Activated CD4-positive, alpha-beta T cell treated with anti-CD3 and anti-CD28 coated beads for 4 hours (primary cell): ENCODE results near the gene SPNS3.

ENCODE experiments used
- DNase-seq, 2 donors: peaks; one replicate each; pipeline ENCODE4 v3.0.0-alpha.2; 2020

SPNS3 gene

GRCh38 chr17:4492721-4493561, 59.2 kb downstream of the SPNS3 start:
- DNase-seq: no peak

GRCh38 chr17:4497101-4497824, 63.5 kb downstream of the SPNS3 start:
- DNase-seq: no peak

GRCh38 chr17:4498461-4499397, 65.0 kb downstream of the SPNS3 start, which contains the start of gene SPNS2:
TSS of gene SPNS2 (plus strand) at chr17:4498881. CDS start at chr17:4499048, 167 bp downstream.
- DNase-seq: peak; percentile 51 to 63

GRCh38 chr17:4499431-4500190, 65.9 kb downstream of the SPNS3 start:
- DNase-seq: no peak

GRCh38 chr17:4500191-4500571, 66.4 kb downstream of the SPNS3 start:
- no peak for DNase-seq

GRCh38 chr17:4501295-4501949, 67.7 kb downstream of the SPNS3 start:
- DNase-seq: no peak

- no peak for DNase-seq
Measured at GRCh38 chr17:4502466-4503154, 68.9 kb downstream of the SPNS3 start.

GRCh38 chr17:4503283-4504025, 69.7 kb downstream of the SPNS3 start:
- DNase-seq: no peak

GRCh38 chr17:4504188-4504587, 70.4 kb downstream of the SPNS3 start:
- no peak for DNase-seq

GRCh38 chr17:4505187-4505586, 71.4 kb downstream of the SPNS3 start:
- no peak for DNase-seq

GRCh38 chr17:4506175-4506813, 72.6 kb downstream of the SPNS3 start:
- no peak for DNase-seq

GRCh38 chr17:4506892-4507291, 73.2 kb downstream of the SPNS3 start:
- DNase-seq: no peak

- DNase-seq: no peak
Measured at GRCh38 chr17:4507361-4508111, 73.8 kb downstream of the SPNS3 start.

GRCh38 chr17:4508207-4508606, 74.5 kb downstream of the SPNS3 start:
- DNase-seq: no peak

- no peak for DNase-seq
Measured at GRCh38 chr17:4509401-4509800, 75.7 kb downstream of the SPNS3 start.

- DNase-seq: no peak
Measured at GRCh38 chr17:4509923-4510617, 76.3 kb downstream of the SPNS3 start.

- no peak for DNase-seq
Measured at GRCh38 chr17:4510618-4510941, 76.8 kb downstream of the SPNS3 start.

- no peak for DNase-seq
Measured at GRCh38 chr17:4511199-4511932, 77.6 kb downstream of the SPNS3 start.
